ENCODE measurements around the gene PDPK1.
A peak's percentile ranks its signal among the peaks of the same experiment; 100 is the strongest.

The PDPK1 gene

GRCh38 chr16:2537451-2538379 is at the start of gene PDPK1:
TSS of gene PDPK1 (plus strand) at chr16:2538021. CDS start at chr16:2538113, 92 bp downstream.
- peak; percentile 94 for DNase-seq (ENCODE audit: low spot score)

DNA sequence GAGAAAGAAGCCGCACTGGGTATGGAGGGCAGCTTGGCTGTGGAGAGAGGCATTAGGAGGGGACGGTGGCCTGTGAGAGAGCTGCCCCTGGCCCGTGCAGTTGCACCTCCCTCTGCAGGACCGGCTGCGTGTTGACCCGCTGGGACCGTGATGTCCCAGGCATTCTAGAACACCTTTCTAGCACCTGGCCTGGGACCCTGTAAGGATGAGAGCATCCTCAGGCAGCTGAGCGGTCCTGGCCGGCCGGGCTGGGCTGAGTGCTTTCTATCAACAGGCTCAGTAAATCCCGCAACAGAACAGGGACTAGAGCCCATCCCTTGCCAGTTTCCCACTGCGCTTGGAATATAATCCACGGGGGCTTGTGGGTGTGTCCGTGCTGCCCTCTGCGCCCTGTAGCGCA is 48.2 kb upstream of the PDPK1 start:
- no peak for DNase-seq (ENCODE audit: low spot score)

DNA sequence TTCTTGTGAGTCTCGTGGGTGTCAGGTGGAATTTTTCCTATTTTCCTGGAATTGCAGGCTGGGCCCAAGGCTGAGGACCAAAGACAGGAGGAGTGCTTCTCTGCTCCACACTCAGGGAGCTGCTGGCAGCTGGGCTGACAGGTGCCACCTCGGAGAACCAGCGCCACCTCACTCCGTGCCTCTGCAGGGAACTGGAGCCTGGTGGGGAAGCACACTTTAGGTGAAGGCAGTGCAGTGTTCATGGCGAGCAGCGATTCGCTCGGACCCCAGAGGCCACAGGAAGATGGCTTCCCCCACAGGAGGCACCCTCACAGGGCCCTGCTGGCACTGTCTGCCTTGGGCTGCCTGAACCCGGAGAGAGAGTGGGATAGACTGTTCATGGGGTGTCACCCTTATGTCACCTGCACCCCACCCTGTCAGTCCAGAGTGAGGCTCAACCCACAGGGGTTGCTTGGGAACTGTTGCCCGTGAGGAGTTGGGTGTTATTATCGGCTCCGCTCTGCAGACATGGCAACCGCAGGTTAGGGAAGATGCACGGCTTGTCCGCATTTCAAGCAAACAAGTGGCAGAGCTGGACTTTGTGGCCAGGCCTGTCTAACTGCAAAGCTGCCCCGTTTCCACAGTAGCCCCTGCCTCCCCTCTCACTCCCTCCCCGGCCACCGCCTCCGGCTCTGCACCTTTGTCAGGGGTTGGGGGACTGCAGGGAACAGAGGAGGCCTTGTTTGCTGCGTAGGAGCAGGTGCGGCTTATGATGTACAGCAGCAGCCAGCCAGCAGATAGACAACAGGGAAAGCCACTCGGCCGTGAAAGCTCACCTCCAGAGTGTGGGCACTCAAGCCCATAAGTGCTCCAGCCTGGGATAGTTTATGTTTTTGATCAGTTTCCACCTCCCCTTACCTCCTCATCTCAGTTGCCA is 47.4 kb upstream of the PDPK1 start:
- no peak for DNase-seq (ENCODE audit: low spot score)

GRCh38 chr16:2492292-2492691 is 45.5 kb upstream of the PDPK1 start:
- DNase-seq (ENCODE audit: low spot score): no peak

GRCh38 chr16:2493605-2494004 is 44.2 kb upstream of the PDPK1 start:
- no peak for DNase-seq (ENCODE audit: low spot score)

DNA sequence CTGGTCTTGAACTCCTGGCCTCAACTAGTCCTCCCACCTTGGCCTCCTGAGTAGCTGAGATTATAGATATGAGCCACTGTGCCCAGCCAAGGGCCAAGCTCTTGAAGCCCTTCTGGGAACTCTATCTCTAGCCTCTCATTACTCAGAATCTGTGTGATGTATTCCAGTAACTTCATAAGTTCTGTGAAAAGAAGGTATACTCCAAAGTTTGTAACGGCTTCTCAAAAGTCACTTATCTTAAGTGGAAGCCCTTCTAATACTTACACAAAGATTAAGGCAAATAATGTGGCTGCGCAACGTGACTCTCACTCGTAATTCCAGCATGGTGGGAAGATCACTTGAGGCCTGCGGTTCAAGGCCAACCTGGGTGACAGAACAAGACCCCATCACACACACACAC is 43.2 kb upstream of the PDPK1 start:
- no peak for DNase-seq (ENCODE audit: low spot score)

GRCh38 chr16:2495041-2495440 is 42.8 kb upstream of the PDPK1 start:
- no peak for DNase-seq (ENCODE audit: low spot score)

- DNase-seq (ENCODE audit: low spot score): no peak
Measured at GRCh38 chr16:2496223-2497115, 41.4 kb upstream of the PDPK1 start.

GRCh38 chr16:2497116-2497630 is 40.6 kb upstream of the PDPK1 start:
- no peak for DNase-seq (ENCODE audit: low spot score)

GRCh38 chr16:2497695-2498484 is 39.9 kb upstream of the PDPK1 start:
- DNase-seq (ENCODE audit: low spot score): no peak

DNA sequence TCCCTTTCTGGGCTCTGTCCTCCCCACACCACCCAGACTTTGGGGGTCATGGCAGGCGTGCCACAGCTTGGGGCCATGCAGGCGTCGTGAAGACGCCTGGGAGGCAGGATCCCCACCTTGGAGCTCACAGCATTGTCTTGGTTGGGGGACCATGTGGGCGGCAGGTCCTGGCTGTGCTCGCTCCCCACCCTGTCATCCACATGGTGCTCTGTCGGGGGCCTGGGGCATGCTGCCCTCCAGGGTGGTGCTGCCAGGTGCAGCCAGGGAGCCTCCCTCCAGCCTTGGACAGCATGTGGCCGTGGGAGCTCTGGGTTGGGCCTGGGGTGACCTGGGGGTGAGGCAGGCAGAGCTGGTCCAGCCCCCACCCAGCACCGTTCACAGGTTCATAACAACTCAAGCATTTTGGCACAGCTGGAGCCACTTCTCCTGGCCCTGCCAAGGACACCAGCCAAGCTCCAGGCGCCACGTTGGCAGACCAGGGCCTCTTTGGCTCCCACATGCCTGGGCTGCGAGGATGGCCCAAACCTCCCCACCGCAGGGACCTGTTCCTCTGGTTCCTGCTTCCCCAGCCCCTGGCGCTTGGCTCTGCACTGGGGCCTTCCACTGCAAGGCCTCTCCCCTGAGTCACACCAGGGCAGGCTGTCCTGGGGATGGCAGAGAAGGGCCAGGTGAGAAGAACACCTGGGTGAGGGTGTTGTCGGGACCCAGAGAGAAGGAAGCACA is 39.1 kb upstream of the PDPK1 start:
- no peak for DNase-seq (ENCODE audit: low spot score)

DNA sequence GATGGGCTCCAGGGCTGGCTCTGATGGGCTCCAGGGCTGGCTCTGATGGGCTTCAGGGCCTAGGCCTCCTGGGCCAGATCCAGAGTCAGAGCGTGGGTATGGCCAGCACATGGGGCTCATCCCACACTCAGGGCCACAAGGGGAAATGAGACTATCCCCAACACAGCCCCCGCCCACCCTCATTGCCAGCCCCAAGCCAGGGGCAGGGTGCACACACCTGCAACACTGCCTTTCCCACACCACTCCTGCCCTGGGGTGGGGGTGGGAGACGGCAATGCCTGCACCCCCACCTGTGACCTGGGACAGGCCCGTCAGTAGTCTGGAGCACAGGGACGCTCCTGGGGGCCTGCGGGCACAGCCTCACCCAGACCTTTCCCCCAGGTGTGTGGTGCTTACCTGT is 38.4 kb upstream of the PDPK1 start:
- no peak for DNase-seq (ENCODE audit: low spot score)

- DNase-seq (ENCODE audit: low spot score): no peak
Measured at GRCh38 chr16:2499890-2500429, 37.9 kb upstream of the PDPK1 start.

- DNase-seq (ENCODE audit: low spot score): no peak
Measured at GRCh38 chr16:2500430-2500917, 37.3 kb upstream of the PDPK1 start.

DNA sequence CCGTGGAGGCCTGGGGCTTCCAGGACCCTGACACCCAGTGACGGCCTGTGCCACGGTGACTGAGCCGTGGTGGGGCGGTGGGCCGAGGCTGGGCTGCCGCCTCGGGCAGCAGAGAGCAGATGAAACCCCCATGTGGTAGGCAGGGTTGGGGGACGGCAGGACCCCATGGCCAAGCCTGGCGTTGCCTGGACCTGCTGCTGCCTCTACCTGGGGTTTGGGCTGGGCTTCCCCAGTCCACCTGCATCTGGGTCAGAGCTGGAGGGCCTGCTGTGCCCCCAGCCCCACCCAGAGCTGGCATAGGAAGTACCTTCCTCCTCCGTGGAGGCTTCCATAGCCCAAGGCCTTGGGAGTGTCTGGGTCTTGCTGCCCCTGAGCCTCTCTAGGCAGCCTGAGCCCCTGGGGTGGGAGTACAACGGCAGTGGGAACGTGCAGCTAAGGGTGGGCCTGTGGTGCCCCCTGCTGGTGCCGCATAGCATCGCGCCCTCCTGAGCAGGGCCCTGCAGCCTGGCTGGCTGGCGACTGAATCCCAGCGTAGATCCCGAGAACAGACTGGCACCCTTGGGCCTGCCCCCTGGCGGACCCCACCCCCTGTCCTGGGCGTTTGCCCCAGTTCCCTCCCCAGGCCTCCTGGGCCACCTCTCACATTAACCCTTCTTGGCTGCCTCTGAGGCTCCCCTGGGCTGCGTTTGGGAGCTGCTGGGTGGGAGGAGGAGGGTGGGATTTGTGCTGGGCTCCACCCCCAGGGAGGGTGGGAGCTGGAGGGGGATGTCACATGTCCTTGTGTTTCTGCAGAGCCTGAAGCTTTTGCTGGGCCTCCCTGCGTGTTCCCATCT is 36.7 kb upstream of the PDPK1 start:
- peak; percentile 79 for DNase-seq (ENCODE audit: low spot score)

- no peak for DNase-seq (ENCODE audit: low spot score)
Measured at GRCh38 chr16:2501946-2502895, 35.6 kb upstream of the PDPK1 start.

- no peak for DNase-seq (ENCODE audit: low spot score)
Measured at GRCh38 chr16:2505695-2506094, 32.1 kb upstream of the PDPK1 start.

All from hematopoietic multipotent progenitor cell treated with erythropoietin and hydrocortisone succinate and interleukin-3 and kit ligand, for 17 days (in vitro differentiated cells).